Uterus (tissue), 4 donors: ENCODE results near the gene SMIM20. TPM values are rescaled to one million over a fixed set of nuclear protein-coding genes. Genes with fewer than 3 reads are reported as not detected.
A peak's percentile ranks its signal among the peaks of the same experiment; 100 is the strongest.
"Not testable (repeated sequence)": the region's sequence is repeated elsewhere in the genome, so short reads cannot be mapped to it uniquely, and the experiment has no call there.

ENCODE experiments used
- DNase-seq, 2 donors: peaks; one replicate each; pipeline ENCODE4 v3.0.0-alpha.2; 2019 to 2020
- H3K27ac ChIP-seq, 2 donors: fragments of 200-600 bp; sonication (generic); 1 replicate in 1 of 2; 2 replicates in 1 of 2; pipeline ENCODE4 v1.5.1; 2016 to 2018
- H3K27me3 ChIP-seq, 2 donors: fragments of 200-600 bp; sonication (generic); one replicate each; pipeline ENCODE4 v1.5.1; 2018 to 2019; ENCODE audit warnings: control low read depth in 1 of 2
- H3K36me3 ChIP-seq, 2 donors: fragments of 200-600 bp; sonication (generic); one replicate each; pipeline ENCODE4 v1.5.1; 2019; ENCODE audit warnings: control low read depth in 1 of 2
- H3K4me1 ChIP-seq, 2 donors: fragments of 200-600 bp; sonication (generic); one replicate each; pipeline ENCODE4 v1.5.1; 2018 to 2019; ENCODE audit warnings: control low read depth in 1 of 2
- H3K4me3 ChIP-seq, 2 donors: fragments of 200-600 bp; sonication (generic); 1 replicate in 1 of 2; 2 replicates in 1 of 2; pipeline ENCODE4 v1.5.1; 2018 to 2019; ENCODE audit warnings: mild to moderate bottlenecking in 1 of 2
- H3K9me3 ChIP-seq, 2 donors: fragments of 200-600 bp; sonication (generic); one replicate each; pipeline ENCODE4 v1.5.1; 2019; ENCODE audit warnings: control low read depth in 1 of 2
- CTCF ChIP-seq, 4 experiments: fragments of 200-600 bp in 2 of 4; fragments of 450-650 bp in 2 of 4; sonication (generic) in 2 of 4; IDR thresholded peaks; one replicate each; pipeline ENCODE4 v1.5.1; 2016 to 2019; ENCODE audit warnings: antibody characterized with exemption in 4 of 4, mild to moderate bottlenecking in 2 of 4, moderate library complexity in 1 of 4
- POLR2A ChIP-seq, 2 donors: fragments of 450-650 bp; IDR thresholded peaks; one replicate each; pipeline ENCODE4 v1.6.1; 2016; ENCODE audit warnings: antibody characterized with exemption in 2 of 2, mild to moderate bottlenecking in 1 of 2, moderate library complexity in 1 of 2
- intact Hi-C: fragments of 100-400 bp; cut with DNase I; formaldehyde crosslinking; loops from one replicate; pipeline ENCODE4 v1.15.1; 2023; ENCODE audit warnings: low total_unique reads
- total RNA-seq, 4 donors: library from RNA; depleted of rRNA in 3 of 4; stranded (reverse); fragments of >200 nt in 3 of 4; gene quantifications; one replicate each; pipeline versions ENCODE4 v1.1.0 to v1.2.4, GENCODE V29; 2014 to 2023
- donor health status: DM: yes; HTN: yes; CAD: no.

The SMIM20 gene
- 100 to 1,000 TPM in 1 of 4 donors, 10 to 100 TPM in 3; 22.7 to 208 (median 32.4) TPM for total RNA-seq

- peak; percentile 90 to 92 for DNase-seq
- H3K27me3 ChIP-seq = no peaks in the 10 kb centered on the region
- no peaks in the 10 kb centered on the region for H3K36me3 ChIP-seq
- TF ChIP-seq CTCF (IDR thresholded peaks at IDR 0.05) (peak in 2 of 4 experiments; percentile 11 to 12), POLR2A (IDR thresholded peaks at IDR 0.05) (peak in 1 of 2 donors; percentile 59)
- H3K9me3 ChIP-seq = no peaks in the 10 kb centered on the region
- H3K27ac ChIP-seq = peak within 1 kb of the TSS; percentile 72 to 87
- intact Hi-C loops = no loop called here
- peak within 1 kb of the TSS; percentile 57 to 63 for H3K4me3 ChIP-seq
- no peaks in the 10 kb centered on the region for H3K4me1 ChIP-seq
Observed at GRCh38 chr4:25913851-25914669, at the start of gene SMIM20. SMIM20 (plus strand) TSS chr4:25914220; CDS start chr4:25914314, 94 bp downstream.

- Histone ChIP-seq H3K9me3 (no peaks in the 10 kb centered on the region), H3K4me1 (no peaks in the 10 kb centered on the region), H3K27me3 (no peaks in the 10 kb centered on the region), H3K36me3 (no peaks in the 10 kb centered on the region), H3K4me3 (no peak overlapping the region), H3K27ac (no peak overlapping the region)
- DNase-seq = no peak
- intact Hi-C loops = no loop called here
- no peak for TF ChIP-seq CTCF (IDR thresholded peaks at IDR 0.05)
- TF ChIP-seq POLR2A (IDR thresholded peaks at IDR 0.05) = no peak
Observed at GRCh38 chr4:25865586-25865985, 48.4 kb upstream of the SMIM20 start.

GRCh38 chr4:25866401-25866800, 47.6 kb upstream of the SMIM20 start:
- H3K27ac ChIP-seq, H3K4me1 ChIP-seq, H3K4me3 ChIP-seq, H3K9me3 ChIP-seq, H3K36me3 ChIP-seq, H3K27me3 ChIP-seq, DNase-seq, intact Hi-C loops: not testable (repeated sequence)

GRCh38 chr4:25867781-25868294, 46.2 kb upstream of the SMIM20 start:
- no peak overlapping the region for H3K27ac ChIP-seq
- intact Hi-C loops = no loop called here
- H3K4me3 ChIP-seq = no peak overlapping the region
- no peaks in the 10 kb centered on the region for H3K4me1 ChIP-seq
- no peaks in the 10 kb centered on the region for H3K36me3 ChIP-seq
- no peak for DNase-seq
- no peaks in the 10 kb centered on the region for H3K27me3 ChIP-seq
- H3K9me3 ChIP-seq = no peaks in the 10 kb centered on the region
- no peak for TF ChIP-seq POLR2A (IDR thresholded peaks at IDR 0.05)
- TF ChIP-seq CTCF (IDR thresholded peaks at IDR 0.05) = no peak

GRCh38 chr4:25870081-25870480, 43.9 kb upstream of the SMIM20 start:
- H3K27me3 ChIP-seq = no peaks in the 10 kb centered on the region
- intact Hi-C loops = no loop called here
- DNase-seq = no peak

More at GRCh38 chr4:25870081-25870480, 43.9 kb upstream of the SMIM20 start:
- H3K4me3 ChIP-seq = no peak overlapping the region
- H3K36me3 ChIP-seq = no peaks in the 10 kb centered on the region
- no peak for TF ChIP-seq POLR2A (IDR thresholded peaks at IDR 0.05)
- no peak for TF ChIP-seq CTCF (IDR thresholded peaks at IDR 0.05)
- H3K9me3 ChIP-seq = no peaks in the 10 kb centered on the region
- no peak overlapping the region for H3K27ac ChIP-seq
- no peaks in the 10 kb centered on the region for H3K4me1 ChIP-seq
